Endothelial cell of umbilical vein (primary cell): ENCODE results near the gene MCTP2.

Experiments used
- CTCF ChIP-seq, 2 donors: IDR thresholded peaks; 1 replicate in 1 of 2; 2 replicates in 1 of 2; pipeline ENCODE4 v1.5.1; 2011; ENCODE audit warnings: low read length in 2 of 2, mild to moderate bottlenecking in 2 of 2, moderate library complexity in 2 of 2, control low read depth in 1 of 2, inconsistent platforms in 1 of 2, low read depth in 1 of 2; ENCODE audit not compliant: insufficient read depth in 1 of 2; ENCODE audit errors: extremely low read depth in 1 of 2
- EZH2 ChIP-seq: IDR thresholded peaks from 2 replicates; pipeline ENCODE4 v1.6.1; 2012; ENCODE audit warnings: borderline replicate concordance, low read depth, mild to moderate bottlenecking, moderate library complexity, low read length, inconsistent platforms; ENCODE audit not compliant: severe bottlenecking
- GATA2 ChIP-seq: IDR thresholded peaks from 2 replicates; pipeline ENCODE4 v1.7.0; 2011; ENCODE audit warnings: low read depth, mild to moderate bottlenecking, moderate library complexity, mixed read lengths, low read length; ENCODE audit not compliant: insufficient read length, insufficient read depth
- JUN ChIP-seq: IDR thresholded peaks from 2 replicates; pipeline ENCODE4 v1.6.1; 2011; ENCODE audit warnings: borderline replicate concordance, low read depth; ENCODE audit not compliant: insufficient read length, insufficient read depth
- MYC ChIP-seq: IDR thresholded peaks from one replicate; pipeline ENCODE4 v1.6.1; 2011; ENCODE audit warnings: mild to moderate bottlenecking, low read depth, low read length
- POLR2A ChIP-seq: IDR thresholded peaks from 2 replicates; pipeline ENCODE4 v1.6.1; 2012; ENCODE audit warnings: low read depth, mild to moderate bottlenecking, control low read depth, low read length
- POLR2AphosphoS5 ChIP-seq: IDR thresholded peaks from 2 replicates; pipeline ENCODE4 v1.6.1; 2012; ENCODE audit warnings: low read depth, mild to moderate bottlenecking, control low read depth, low read length, moderate library complexity; ENCODE audit not compliant: insufficient read depth
- TF ChIP-seq, protein P1 (sequence below): IDR thresholded peaks from 2 replicates; pipeline ENCODE4 v1.6.1; 2011; ENCODE audit not compliant: insufficient read depth, insufficient read length

DNA sequence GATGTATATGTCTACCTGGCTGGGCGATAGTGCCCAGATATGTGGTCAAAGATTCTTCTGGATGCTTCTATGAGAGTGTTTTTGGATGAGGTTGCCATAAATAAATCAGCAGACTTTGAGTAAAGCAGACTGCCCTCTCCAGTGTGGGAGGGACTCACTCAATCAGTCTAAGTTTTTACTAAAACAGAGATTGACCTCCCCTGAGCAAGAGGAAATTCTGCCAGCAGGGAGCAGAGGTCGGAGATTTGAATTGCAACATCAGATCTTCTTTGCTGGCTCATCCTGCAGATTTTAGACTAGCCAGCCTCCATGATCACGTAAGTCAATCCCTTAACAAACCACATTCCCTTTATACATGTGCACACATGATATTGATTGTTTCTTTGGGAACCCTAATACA lies 300.9 kb downstream of the MCTP2 start:
- TF ChIP-seq POLR2A (no peak), CTCF (IDR thresholded peaks at IDR 0.05; ENCODE audit: extremely low read depth in 1 of 2, insufficient read depth in 1 of 2, low read depth in 1 of 2, low read length in 2 of 2) (no peak), EZH2 (no peak), JUN (no peak), MYC (no peak), POLR2AphosphoS5 (no peak), GATA2 (no peak)
- TF ChIP-seq, protein P1, sequence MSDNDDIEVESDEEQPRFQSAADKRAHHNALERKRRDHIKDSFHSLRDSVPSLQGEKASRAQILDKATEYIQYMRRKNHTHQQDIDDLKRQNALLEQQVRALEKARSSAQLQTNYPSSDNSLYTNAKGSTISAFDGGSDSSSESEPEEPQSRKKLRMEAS = no peak
